ENCODE measurements around the gene PPP2R5A.
"Not testable (repeated sequence)": the region's sequence is repeated elsewhere in the genome, so short reads cannot be mapped to it uniquely, and the experiment has no call there.

PPP2R5A gene

GRCh38 chr1:212269306-212269705 lies 15.9 kb upstream of the PPP2R5A start:
- no peak for DNase-seq

GRCh38 chr1:212270564-212270963 lies 14.6 kb upstream of the PPP2R5A start:
- no peak for DNase-seq

- DNase-seq, result no peak
These were observed 14.0 kb upstream of the PPP2R5A start for GRCh38 chr1:212271234-212271633.

GRCh38 chr1:212271823-212272485 lies 13.3 kb upstream of the PPP2R5A start:
- no peak for DNase-seq

GRCh38 chr1:212281590-212281989 lies 3.6 kb upstream of the PPP2R5A start:
- DNase-seq, result no peak

- no peak for DNase-seq
These were observed 1.5 kb upstream of the PPP2R5A start for GRCh38 chr1:212283741-212284140.

- DNase-seq, result no peak
These were observed 872 bp upstream of the PPP2R5A start for GRCh38 chr1:212284332-212284743.

- peak; percentile 70 for DNase-seq
These were observed 710 bp downstream of the PPP2R5A start for GRCh38 chr1:212285685-212286555.

- DNase-seq, result no peak
These were observed 1.4 kb downstream of the PPP2R5A start for GRCh38 chr1:212286556-212287131.

- no peak for DNase-seq
These were observed 2.2 kb downstream of the PPP2R5A start for GRCh38 chr1:212287261-212287895.

- DNase-seq, result not testable (repeated sequence)
These were observed 2.8 kb downstream of the PPP2R5A start for GRCh38 chr1:212287995-212288394.

GRCh38 chr1:212288615-212289014 lies 3.4 kb downstream of the PPP2R5A start:
- DNase-seq, result no peak

GRCh38 chr1:212289262-212290077 lies 4.3 kb downstream of the PPP2R5A start:
- DNase-seq, result no peak

- DNase-seq, result no peak
These were observed 5.4 kb downstream of the PPP2R5A start for GRCh38 chr1:212290608-212291007.

GRCh38 chr1:212291505-212292134 lies 6.4 kb downstream of the PPP2R5A start:
- no peak for DNase-seq

GRCh38 chr1:212292250-212293105 lies 7.3 kb downstream of the PPP2R5A start:
- no peak for DNase-seq

- DNase-seq, result no peak
These were observed 8.4 kb downstream of the PPP2R5A start for GRCh38 chr1:212293579-212293978.

GRCh38 chr1:212294983-212295382 lies 9.8 kb downstream of the PPP2R5A start:
- no peak for DNase-seq

GRCh38 chr1:212295579-212295978 lies 10.4 kb downstream of the PPP2R5A start:
- no peak for DNase-seq

GRCh38 chr1:212297338-212297737 lies 12.1 kb downstream of the PPP2R5A start:
- no peak for DNase-seq

GRCh38 chr1:212301580-212301979 lies 16.4 kb downstream of the PPP2R5A start:
- DNase-seq, result no peak

Measured in activated CD4-positive, alpha-beta T cell treated with anti-CD3 and anti-CD28 coated beads, Interleukin-2, amount 50 U/mL, for 1 hour (primary cell).